Suprapubic skin (tissue), 4 donors: ENCODE data around the gene CAMTA1.

Experiments used
- CTCF ChIP-seq, 2 donors: fragments of 200-600 bp in 1 of 2; fragments of 450-650 bp in 1 of 2; sonication (generic) in 1 of 2; IDR thresholded peaks; one replicate each; pipeline ENCODE4 v1.5.1; 2016 to 2019; ENCODE audit warnings: antibody characterized with exemption in 2 of 2, mild to moderate bottlenecking in 1 of 2, moderate library complexity in 1 of 2
- POLR2A ChIP-seq, 2 donors: fragments of 450-650 bp; IDR thresholded peaks; one replicate each; pipeline ENCODE4 v1.6.1; 2017; ENCODE audit warnings: antibody characterized with exemption in 2 of 2, mild to moderate bottlenecking in 2 of 2, moderate library complexity in 2 of 2
- POLR2AphosphoS5 ChIP-seq, 3 donors: sonication (generic); formaldehyde crosslinking; IDR thresholded peaks; one replicate each; pipeline ENCODE4 v1.6.1; 2017; ENCODE audit warnings: antibody characterized with exemption in 3 of 3

- TF ChIP-seq POLR2A (IDR thresholded peaks at IDR 0.05), result no peak
- TF ChIP-seq CTCF (IDR thresholded peaks at IDR 0.05), result no peak
- TF ChIP-seq POLR2AphosphoS5 (IDR thresholded peaks at IDR 0.05), result no peak
These were observed 942.7 kb downstream of the CAMTA1 start for GRCh38 chr1:7727809-7728471.
